A673 (cell line): Measurements from ENCODE around the gene ZGLP1. TPM values are rescaled to one million over a fixed set of nuclear protein-coding genes. Genes with fewer than 3 reads are reported as not detected.
A peak's percentile ranks its signal among the peaks of the same experiment; 100 is the strongest.
"Not testable (repeated sequence)": the region's sequence is repeated elsewhere in the genome, so short reads cannot be mapped to it uniquely, and the experiment has no call there.

Source experiments
- BruUV-seq: library from RNA; stranded (reverse); fragments of 400-500 nt; replicated peaks from 2 replicates; lab custom pipeline; 2021; lab: Mats Ljungman, UMichigan
- CTCF ChIA-PET: fragments of 300-600 bp; sonication (Branson Sonifier 250); formaldehyde crosslinking; loops from one replicate; lab custom pipeline; 2022; ENCODE audit warnings: antibody characterized with exemption; lab: Charles Lee
- POLR2A ChIA-PET: fragments of 300-600 bp; sonication (Branson Sonifier 250); formaldehyde crosslinking; loops from one replicate; lab custom pipeline; 2022; ENCODE audit warnings: antibody characterized with exemption; ENCODE audit not compliant: low non-redundant PET; lab: Charles Lee
- DNase-seq: peaks from one replicate; pipeline ENCODE4 v3.0.0-alpha.2; 2015; ENCODE audit warnings: low spot score
- H3K27ac ChIP-seq: fragments of 200-600 bp; sonication (generic); 2 replicates; pipeline ENCODE4 v1.5.1; 2016; ENCODE audit warnings: mixed run types, low read depth, mild to moderate bottlenecking, mixed read lengths, antibody characterized with exemption, low read length; ENCODE audit not compliant: poor library complexity, severe bottlenecking
- H3K27me3 ChIP-seq: fragments of 200-600 bp; sonication (generic); replicated peaks from 2 replicates; pipeline ENCODE4 v1.6.1; 2017; ENCODE audit warnings: mixed run types, low read depth, mild to moderate bottlenecking, mixed read lengths, antibody characterized with exemption, low read length; ENCODE audit not compliant: insufficient read depth, poor library complexity
- H3K36me3 ChIP-seq: fragments of 200-600 bp; sonication (generic); 2 replicates; pipeline ENCODE4 v1.6.1; 2016; ENCODE audit warnings: mixed run types, mild to moderate bottlenecking, mixed read lengths, antibody characterized with exemption, low read length; ENCODE audit not compliant: insufficient read depth, poor library complexity, severe bottlenecking
- H3K4me1 ChIP-seq: fragments of 200-600 bp; sonication (generic); 2 replicates; pipeline ENCODE4 v1.6.1; 2017; ENCODE audit warnings: mixed run types, mild to moderate bottlenecking, mixed read lengths, antibody characterized with exemption, low read length; ENCODE audit not compliant: insufficient read depth, poor library complexity, severe bottlenecking
- H3K4me3 ChIP-seq: fragments of 200-600 bp; sonication (generic); 2 replicates; pipeline ENCODE4 v1.5.1; 2016; ENCODE audit warnings: low read depth, mixed run types, mild to moderate bottlenecking, mixed read lengths, low read length; ENCODE audit not compliant: poor library complexity, severe bottlenecking
- H3K9me3 ChIP-seq: fragments of 200-600 bp; sonication (generic); 2 replicates; pipeline ENCODE4 v1.6.1; 2016; ENCODE audit warnings: mixed run types, low read depth, mild to moderate bottlenecking, mixed read lengths, antibody characterized with exemption, low read length; ENCODE audit not compliant: poor library complexity, severe bottlenecking
- EZH2 ChIP-seq: fragments of 200-600 bp; sonication (generic); IDR thresholded peaks from 2 replicates; pipeline ENCODE4 v1.6.1; 2017; ENCODE audit warnings: borderline replicate concordance, low read depth, mild to moderate bottlenecking, mixed read lengths, antibody characterized with exemption, low read length; ENCODE audit not compliant: poor library complexity, severe bottlenecking
- intact Hi-C: fragments of 100-400 bp; cut with micrococcal nuclease; formaldehyde crosslinking; loops from one replicate; pipeline ENCODE4 v1.10.0; 2022; ENCODE audit not compliant: unreplicated experiment
- total RNA-seq: library from RNA; stranded (reverse); gene quantifications from 2 replicates; pipeline ENCODE4 v1.2.3, GENCODE V29; 2021
- TF ChIP-seq, protein P1 (sequence below): fragments of 300-800, 200-600 bp; sonication (generic); conservative IDR thresholded peaks from 2 replicates; pipeline ENCODE4 v1.5.1; 2017; ENCODE audit warnings: low read depth, mild to moderate bottlenecking, antibody characterized with exemption, low read length, moderate library complexity, mixed read lengths

Gene ZGLP1
- total RNA-seq, 1 experiment from 2014 or later, result 7.2 TPM

DNA sequence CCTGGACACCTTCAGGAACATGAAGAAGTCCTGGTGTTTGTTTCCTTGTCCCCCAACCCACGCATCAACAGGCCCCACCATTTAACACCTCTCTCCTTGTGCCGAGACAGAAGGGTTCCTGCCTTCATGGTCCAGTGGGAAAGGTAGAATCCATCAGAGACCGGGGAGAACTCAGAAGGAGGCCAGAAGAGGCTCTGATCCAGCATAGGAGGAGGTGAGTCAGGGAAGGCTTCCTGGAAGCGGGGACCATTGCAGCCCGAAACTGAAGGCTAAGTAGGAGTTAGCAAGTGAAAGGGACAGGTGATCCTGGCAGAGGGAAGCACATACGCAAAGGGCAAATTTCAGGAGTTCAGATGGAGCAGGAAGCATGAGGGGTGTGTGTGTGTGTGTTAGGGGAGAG lies 29.3 kb upstream of the ZGLP1 start:
- CTCF ChIA-PET, result no interaction called here
- no peaks in the 10 kb centered on the region for H3K9me3 ChIP-seq
- DNase-seq, result no peak
- H3K4me3 ChIP-seq, result no peak overlapping the region
- peaks cover 20% of the 10 kb centered on the region for H3K4me1 ChIP-seq
- no peak overlapping the region for H3K27ac ChIP-seq
- POLR2A ChIA-PET, result no interaction called here
- H3K27me3 ChIP-seq, result no peaks in the 10 kb centered on the region
- no peak for TF ChIP-seq EZH2
- TF ChIP-seq, protein P1, sequence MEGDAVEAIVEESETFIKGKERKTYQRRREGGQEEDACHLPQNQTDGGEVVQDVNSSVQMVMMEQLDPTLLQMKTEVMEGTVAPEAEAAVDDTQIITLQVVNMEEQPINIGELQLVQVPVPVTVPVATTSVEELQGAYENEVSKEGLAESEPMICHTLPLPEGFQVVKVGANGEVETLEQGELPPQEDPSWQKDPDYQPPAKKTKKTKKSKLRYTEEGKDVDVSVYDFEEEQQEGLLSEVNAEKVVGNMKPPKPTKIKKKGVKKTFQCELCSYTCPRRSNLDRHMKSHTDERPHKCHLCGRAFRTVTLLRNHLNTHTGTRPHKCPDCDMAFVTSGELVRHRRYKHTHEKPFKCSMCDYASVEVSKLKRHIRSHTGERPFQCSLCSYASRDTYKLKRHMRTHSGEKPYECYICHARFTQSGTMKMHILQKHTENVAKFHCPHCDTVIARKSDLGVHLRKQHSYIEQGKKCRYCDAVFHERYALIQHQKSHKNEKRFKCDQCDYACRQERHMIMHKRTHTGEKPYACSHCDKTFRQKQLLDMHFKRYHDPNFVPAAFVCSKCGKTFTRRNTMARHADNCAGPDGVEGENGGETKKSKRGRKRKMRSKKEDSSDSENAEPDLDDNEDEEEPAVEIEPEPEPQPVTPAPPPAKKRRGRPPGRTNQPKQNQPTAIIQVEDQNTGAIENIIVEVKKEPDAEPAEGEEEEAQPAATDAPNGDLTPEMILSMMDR, result no peak
- H3K36me3 ChIP-seq, result no peaks in the 10 kb centered on the region
- BruUV-seq, result no TSS peak
- intact Hi-C loops, result loop anchor here (5.0 kb wide), 1 partner anchor 43 kb away; the partner anchor contains the start of gene TYK2

DNA sequence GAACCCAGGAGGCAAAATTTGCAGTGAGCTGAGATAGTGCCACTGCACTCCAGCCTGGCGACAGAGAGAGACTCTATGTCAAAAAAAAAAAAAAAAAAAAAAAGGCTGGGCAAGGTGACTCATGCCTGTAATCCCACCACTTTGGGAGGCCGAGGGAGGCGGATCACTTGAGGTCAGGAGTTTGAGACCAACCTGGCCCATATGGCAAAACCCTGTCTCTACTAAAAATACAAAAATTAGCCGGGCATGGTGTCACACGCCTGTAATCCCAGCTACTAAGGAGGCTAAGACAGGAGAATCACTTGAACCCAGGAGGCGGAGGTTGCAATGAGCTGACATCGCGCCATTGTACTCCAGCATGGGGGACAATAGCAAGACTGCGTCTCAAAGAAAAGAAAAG lies 27.1 kb upstream of the ZGLP1 start:
- BruUV-seq, H3K9me3 ChIP-seq, H3K27me3 ChIP-seq, H3K4me3 ChIP-seq, H3K36me3 ChIP-seq, CTCF ChIA-PET, H3K27ac ChIP-seq, DNase-seq: not testable (repeated sequence)
- POLR2A ChIA-PET, result interaction anchor here (0.7 kb wide), 1 partner anchor 18 kb away, joined by 7 read pairs; no protein-coding TSS in a partner anchor
- intact Hi-C loops, result loop anchor here (5.0 kb wide), 1 partner anchor 46 kb away; the partner anchor contains the start of gene TYK2
- peaks cover 27% of the 10 kb centered on the region for H3K4me1 ChIP-seq

DNA sequence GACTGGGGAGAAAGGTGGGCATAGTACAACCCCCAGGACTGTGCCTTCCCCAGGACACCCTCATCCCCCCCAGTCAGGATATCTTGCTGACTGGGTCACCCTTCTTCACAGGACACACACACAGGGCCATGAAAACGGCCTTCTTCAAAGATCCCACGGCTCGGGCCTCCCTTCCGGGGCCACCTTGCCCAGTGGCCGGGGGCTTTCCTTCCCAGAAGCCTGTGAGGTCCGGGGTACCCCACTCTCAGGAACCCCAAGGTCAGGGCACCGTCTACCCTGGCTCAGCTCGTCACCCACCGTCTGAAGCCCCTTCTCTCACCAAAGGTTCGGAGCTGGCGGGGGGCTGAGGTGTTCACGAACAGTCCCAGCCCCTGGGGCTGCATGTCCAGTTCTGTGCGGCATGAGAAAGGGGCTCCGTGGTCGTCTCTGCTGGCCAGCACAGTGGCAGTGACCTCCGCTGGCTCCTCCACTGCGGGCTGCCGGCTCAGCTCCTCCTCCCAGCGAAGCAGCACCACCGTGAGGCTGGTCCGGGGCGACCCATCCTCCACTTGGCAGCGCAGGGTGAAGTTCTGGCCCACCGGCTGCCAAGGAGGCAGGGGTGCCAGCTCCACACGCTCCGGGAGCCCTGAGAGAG lies 25.9 kb upstream of the ZGLP1 start:
- intact Hi-C loops, result loop anchor here (5.0 kb wide), 1 partner anchor 47 kb away; the partner anchor contains the start of gene TYK2
- Histone ChIP-seq H3K4me1 (peaks cover 28% of the 10 kb centered on the region), H3K27ac (peak overlapping the region; percentile 99), H3K36me3 (peaks cover 8% of the 10 kb centered on the region), H3K27me3 (no peaks in the 10 kb centered on the region), H3K4me3 (peak overlapping the region; percentile 85), H3K9me3 (no peaks in the 10 kb centered on the region)
- CTCF ChIA-PET, result interaction anchor here (1.3 kb wide), 1 partner anchor 66 kb away, joined by 3 read pairs; no protein-coding TSS in a partner anchor
- DNase-seq, result no peak
- TF ChIP-seq, protein P1, result no peak
- no peak for TF ChIP-seq EZH2
- POLR2A ChIA-PET, result no interaction called here
- no TSS peak for BruUV-seq
